NCI-H82 treated with DMSO at 0.1 percent for 48 hours (cell line): ENCODE results near the gene PKM.
"Not testable (repeated sequence)": the region's sequence is repeated elsewhere in the genome, so short reads cannot be mapped to it uniquely, and the experiment has no call there.

Source experiments
- DNase-seq: peaks from one replicate; lab custom pipeline; 2025; ENCODE audit not compliant: unreplicated experiment; lab: John Stamatoyannopoulos, UW

Gene PKM

GRCh38 chr15:72179950-72180581 lies 50.9 kb downstream of the PKM start:
- DNase-seq, result no peak

GRCh38 chr15:72178976-72179585 lies 51.9 kb downstream of the PKM start:
- DNase-seq, result no peak

GRCh38 chr15:72176743-72177142 lies 54.2 kb downstream of the PKM start:
- DNase-seq, result no peak

GRCh38 chr15:72176159-72176558 lies 54.8 kb downstream of the PKM start:
- no peak for DNase-seq

- no peak for DNase-seq
Measured at GRCh38 chr15:72175186-72176044, 55.6 kb downstream of the PKM start.

DNA sequence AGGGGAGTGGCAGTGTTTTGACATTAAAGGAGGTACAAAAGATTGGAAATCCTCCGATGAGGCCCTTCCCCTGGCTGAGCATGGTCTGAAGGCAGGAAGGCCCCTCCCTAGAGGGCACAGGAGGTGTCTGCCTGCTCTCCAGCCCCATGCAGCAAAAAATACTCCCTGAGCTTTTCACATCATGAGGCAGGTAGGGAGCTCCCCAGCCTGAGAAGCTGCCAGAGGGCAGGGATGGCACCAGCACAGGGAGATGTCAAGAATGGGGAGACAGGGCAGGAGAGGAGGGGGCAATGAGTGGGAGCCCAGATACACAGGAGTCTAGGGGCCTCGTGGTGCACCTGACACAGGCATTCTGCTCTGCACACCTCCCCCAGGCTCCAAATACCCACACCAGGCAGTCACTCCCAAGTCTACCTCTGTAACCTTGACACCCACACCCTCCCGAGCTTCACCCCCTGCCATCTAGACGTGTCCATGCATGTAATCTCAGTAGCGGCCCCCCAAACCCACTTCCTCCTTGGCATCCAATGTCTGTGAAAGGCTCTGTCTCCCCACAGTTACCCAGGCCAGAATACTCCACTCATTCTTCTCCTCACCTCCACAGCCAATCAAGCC lies 56.3 kb downstream of the PKM start:
- no peak for DNase-seq

GRCh38 chr15:72173864-72174550 lies 57.0 kb downstream of the PKM start:
- DNase-seq, result no peak

DNA sequence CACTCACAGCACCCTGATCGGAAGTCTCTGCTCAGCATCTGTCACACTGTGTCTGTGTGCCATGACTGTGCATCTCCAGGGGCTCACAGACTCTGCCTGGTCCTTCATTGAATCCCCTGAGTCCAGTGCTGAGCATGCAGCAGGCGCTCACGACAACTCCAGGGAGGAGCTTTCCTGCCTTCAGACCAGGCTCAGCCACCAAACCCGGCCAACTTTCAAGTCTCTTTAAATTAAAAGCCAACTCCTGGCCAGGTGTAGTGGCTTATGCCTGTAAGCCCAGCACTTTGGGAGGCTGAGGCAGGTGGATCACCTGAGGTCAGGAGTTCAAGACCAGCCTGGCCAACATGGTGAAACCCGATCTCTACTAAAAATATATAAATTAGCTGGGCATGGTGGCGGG lies 57.6 kb downstream of the PKM start:
- DNase-seq, result no peak

- DNase-seq, result no peak
Measured at GRCh38 chr15:72172796-72173195, 58.2 kb downstream of the PKM start.

DNA sequence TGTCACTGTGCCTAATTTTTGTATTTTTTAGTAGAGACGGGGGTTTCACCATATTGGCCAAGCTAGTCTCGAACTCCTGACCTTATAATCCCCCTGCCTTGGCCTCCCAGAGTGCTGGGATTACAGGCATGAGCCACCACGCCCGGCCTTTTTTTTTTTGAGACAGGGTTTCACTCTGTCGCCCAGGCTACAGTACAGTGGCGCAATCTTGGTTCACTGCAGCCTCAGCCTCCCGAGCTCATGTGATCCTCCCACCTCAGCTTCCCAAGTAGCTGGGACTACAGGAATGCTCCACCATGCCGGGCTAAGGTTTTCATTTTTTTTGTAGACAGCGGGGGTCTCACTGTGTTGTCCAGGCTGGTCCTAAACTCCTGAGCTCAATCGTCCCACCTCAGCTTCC lies 59.0 kb downstream of the PKM start:
- not testable (repeated sequence) for DNase-seq

DNA sequence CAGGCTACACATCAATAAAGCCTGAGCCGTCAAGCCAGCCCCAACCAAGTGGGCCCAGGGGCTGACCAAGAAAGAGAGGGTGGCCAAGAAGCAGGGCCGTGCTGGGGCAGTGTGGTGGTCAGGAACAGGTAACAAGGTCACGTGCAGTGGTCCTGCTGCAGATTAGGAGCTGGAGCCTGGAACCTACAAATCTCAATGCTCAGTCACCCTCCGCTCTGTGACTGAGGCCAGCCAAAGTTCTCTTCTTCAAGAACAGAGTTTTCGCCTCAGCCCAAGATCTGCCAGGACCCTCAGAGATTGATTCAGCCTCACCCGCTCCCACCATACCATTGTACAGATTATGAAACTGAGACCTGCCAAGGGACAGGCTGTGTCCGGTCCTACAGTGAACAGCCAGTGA lies 60.3 kb downstream of the PKM start:
- DNase-seq, result no peak

- no peak for DNase-seq
Measured at GRCh38 chr15:72169921-72170611, 60.9 kb downstream of the PKM start.

DNA sequence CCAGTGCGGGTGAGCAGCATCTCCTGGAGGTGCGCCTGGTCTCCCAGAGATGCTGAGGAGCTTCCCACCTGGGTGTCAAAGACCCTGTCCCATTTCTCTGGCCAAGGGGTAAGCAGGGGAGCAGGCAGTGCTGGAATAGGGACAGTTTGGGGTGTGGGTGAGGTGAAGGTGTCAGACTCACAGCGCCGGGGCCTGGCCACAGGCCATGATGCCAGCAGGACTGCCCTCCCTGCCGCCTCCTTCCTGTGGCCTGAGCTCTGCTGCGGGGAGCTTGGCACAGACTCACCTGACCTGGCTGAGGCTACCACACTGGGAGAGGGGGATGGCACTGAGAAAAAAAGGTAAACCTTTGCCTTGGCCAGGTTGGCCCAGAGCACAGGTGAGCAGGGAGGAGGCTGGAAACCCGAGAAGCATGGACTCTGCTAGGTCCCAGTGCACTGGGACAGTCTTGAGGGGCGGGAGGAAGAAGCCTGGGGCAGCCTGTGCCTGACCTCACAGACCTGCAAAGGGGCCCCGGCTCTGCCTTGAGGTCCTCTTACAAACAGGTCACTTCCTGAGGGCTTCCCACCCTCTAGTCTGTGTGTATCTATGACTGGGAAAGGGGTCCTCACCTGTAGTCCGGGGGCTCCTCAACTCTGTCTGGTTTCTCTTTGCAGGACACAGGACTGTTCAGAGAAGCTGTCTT lies 61.6 kb downstream of the PKM start:
- DNase-seq, result no peak

DNA sequence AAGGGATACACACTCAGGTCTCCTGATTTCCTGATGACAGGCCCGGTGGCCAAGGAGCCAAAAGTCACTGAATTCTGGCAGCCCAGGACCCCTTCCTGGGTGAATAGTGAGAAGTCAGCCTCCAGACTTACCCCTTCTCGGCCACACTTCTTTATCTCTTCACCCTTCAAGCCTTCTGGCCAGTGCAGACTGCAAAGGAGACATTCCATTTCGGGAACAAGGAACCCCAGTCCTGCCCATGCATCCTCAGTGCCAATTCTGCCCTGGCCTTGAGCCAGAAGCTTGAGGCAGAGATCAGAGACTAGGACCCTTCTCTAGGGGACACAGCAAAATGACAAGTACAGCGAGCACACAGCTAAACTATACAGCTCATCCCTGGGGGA lies 62.2 kb downstream of the PKM start:
- DNase-seq, result no peak

DNA sequence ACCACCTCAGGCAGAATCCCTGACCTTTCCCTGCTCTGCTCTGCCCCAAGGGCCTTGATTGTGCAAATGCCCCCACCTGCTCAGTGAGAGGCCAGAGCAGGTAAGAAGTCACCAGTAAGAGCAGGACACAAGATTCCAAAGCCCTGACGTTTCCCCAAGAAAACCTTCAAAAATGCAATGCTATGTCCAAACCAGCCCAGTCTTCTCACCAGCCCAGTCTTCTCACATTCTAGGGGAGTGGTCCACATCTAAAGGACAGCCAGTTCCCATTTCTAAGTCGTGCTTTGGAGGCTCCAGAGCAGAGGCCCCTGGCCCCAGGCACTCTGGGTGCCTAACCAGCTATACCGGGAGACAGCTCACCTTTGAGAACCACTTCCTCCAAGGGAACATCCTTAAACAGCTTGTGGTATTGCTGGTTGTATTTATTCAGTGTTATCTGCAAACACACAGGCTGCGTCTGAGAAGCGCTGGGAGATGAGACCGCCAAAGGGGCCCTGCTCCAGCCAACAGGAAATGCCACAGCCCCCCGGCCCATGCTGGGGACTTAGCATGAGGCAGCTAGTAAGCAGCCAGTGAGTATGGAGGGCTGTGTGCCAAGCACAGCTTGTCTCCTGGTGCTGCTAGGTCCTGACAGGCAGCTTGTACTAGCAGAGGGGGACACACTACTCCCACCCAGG lies 62.7 kb downstream of the PKM start:
- no peak for DNase-seq

DNA sequence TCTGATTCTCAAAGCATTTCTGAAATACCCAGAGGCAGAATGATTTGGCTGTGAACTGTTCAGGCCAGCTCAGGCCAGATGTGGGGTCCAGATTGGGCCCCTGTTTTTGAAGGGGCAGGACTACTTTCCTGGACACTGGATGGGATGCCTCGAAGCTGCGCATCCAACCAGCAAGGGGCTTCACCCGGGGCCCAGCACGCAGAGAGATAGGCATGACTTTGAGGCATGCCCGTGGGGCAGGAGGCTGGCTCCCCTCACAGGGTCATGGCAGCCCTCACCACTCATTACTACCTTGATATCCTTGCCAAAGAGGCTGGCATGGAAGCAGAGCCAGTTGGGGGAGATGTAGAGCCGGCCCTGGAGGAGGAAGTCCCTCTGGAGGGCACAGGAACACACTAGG lies 63.5 kb downstream of the PKM start:
- DNase-seq, result no peak

DNA sequence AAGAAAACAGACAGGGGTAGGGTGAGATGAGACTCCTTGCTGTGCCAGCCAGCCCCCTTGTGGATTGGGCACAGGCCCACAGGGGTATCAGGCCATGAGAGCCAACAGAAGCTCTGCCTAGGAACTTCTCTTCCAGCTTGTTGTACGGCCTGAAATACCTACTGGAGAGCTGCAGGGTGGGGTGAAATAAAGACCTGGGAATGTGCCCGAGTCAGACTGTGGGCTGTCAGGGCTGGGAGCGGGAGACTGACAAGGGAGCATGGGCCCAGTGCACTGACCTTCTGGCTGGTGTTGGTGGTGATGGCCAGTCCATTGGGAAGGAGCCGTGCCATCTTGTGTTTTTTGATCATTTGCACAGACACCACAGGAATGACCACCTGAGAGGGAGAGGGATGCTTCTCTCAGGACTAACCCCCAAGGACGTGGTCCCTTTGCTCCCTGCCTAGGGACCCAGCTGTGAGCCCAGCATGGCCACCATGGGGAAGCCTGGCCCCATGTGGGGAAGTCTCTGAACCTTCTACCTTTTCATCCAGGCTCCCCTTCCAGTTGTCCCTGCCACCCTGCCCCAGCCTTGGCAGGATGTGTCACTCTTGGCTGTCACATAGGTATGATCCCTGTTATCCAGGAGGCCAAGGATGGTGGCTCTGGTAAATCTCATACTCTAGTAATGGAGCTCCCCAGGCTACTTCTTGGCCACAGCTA lies 64.1 kb downstream of the PKM start:
- DNase-seq, result no peak

- DNase-seq, result no peak
Measured at GRCh38 chr15:72163719-72164118, 67.3 kb downstream of the PKM start.

GRCh38 chr15:72162569-72162968 lies 68.4 kb downstream of the PKM start:
- no peak for DNase-seq
